Mesodermal cell (in vitro differentiated cells): ENCODE data around the gene CASQ1.

ENCODE experiments used
- H3K27ac ChIP-seq: 2 replicates; pipeline ENCODE4 v1.7.0; 2013; ENCODE audit warnings: mild to moderate bottlenecking, low read depth, low read length, moderate library complexity; ENCODE audit not compliant: severe bottlenecking
- H3K36me3 ChIP-seq: 2 replicates; pipeline ENCODE4 v1.7.1; 2013; ENCODE audit warnings: mild to moderate bottlenecking, low read length, moderate library complexity; ENCODE audit not compliant: control insufficient read depth, insufficient read depth
- H3K4me1 ChIP-seq: one replicate; pipeline ENCODE4 v1.7.1; 2013; ENCODE audit warnings: mild to moderate bottlenecking, low read length; ENCODE audit not compliant: insufficient read depth, control insufficient read depth, poor library complexity, severe bottlenecking
- H3K4me3 ChIP-seq: 2 replicates; pipeline ENCODE4 v1.7.0; 2013; ENCODE audit warnings: low read length, control low read depth, mild to moderate bottlenecking; ENCODE audit not compliant: insufficient read depth, poor library complexity, severe bottlenecking; ENCODE audit errors: extremely low read depth
- H3K9me3 ChIP-seq: 2 replicates; pipeline ENCODE4 v1.7.1; 2013; ENCODE audit warnings: mild to moderate bottlenecking, low read length, moderate library complexity; ENCODE audit not compliant: control insufficient read depth
- WGBS, 2 experiments: methylation state at CpG; one replicate each; pipeline ENCODE4 v1.1.5; 2013; ENCODE audit warnings: missing lambda C conversion rate in 2 of 2; ENCODE audit not compliant: insufficient coverage in 2 of 2; 5-methylcytosine and 5-hydroxymethylcytosine counted together

The CASQ1 gene

DNA sequence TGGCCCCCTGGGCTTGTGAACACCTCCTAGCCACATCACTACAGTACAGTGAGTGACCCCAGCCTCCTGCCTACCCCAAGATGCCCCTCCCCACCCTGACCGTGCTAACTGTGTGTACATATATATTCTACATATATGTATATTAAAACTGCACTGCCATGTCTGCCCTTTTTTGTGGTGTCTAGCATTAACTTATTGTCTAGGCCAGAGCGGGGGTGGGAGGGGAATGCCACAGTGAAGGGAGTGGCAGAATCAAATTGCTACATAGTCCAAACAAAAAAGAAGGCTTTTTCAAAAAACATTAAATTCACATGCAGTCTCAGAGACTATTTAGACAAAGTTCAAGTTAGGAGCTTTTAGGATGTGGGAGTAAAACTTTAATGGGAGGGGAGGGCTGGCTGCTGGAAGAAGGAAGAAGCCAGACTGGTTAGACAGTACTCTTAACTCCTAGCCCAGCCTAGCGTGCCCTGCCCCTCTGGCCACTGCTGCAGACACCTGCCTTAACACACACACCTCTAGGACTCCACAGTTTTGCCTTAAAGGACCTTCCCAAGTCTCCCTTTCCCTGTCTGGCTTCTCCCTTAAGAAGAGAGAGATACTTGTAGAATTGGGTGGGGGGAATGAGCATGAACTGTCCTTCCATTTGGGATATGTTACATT lies 24.2 kb downstream of the CASQ1 start:
- Histone ChIP-seq H3K9me3 (no peaks in the 10 kb centered on the region), H3K4me3 (no peak overlapping the region), H3K4me1 (peaks cover 40% of the 10 kb centered on the region), H3K36me3 (peaks cover 97% of the 10 kb centered on the region), H3K27ac (no peak overlapping the region)
- WGBS, 2 experiments, result 100% methylated on average over 1 of the region's 3 CpGs; no CpG with 5 or more reads in 1 of the 2 experiments

DNA sequence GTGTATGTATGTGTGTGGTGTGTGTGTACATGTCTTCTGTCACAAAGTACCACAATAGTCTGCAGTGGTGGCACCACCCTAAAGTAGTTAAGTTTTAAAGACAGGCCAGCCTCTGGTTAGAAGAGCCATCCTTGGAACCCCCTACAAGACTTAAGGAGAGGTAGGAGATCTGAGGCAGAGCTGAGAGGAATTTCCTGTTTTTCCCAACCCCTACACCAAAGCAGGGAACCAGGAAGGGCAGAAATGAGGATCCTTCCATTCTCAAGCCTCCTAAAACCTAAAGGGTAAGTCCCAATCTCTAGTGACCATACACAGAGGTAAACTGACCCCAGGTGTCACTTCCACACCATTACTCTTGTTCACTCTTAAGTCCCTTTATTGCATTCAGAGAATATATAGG lies 25.9 kb downstream of the CASQ1 start:
- H3K9me3 ChIP-seq, result no peaks in the 10 kb centered on the region
- peak overlapping the region; percentile 48 for H3K27ac ChIP-seq
- no peak overlapping the region for H3K4me3 ChIP-seq
- peaks cover 93% of the 10 kb centered on the region for H3K36me3 ChIP-seq
- H3K4me1 ChIP-seq, result peaks cover 30% of the 10 kb centered on the region

DNA sequence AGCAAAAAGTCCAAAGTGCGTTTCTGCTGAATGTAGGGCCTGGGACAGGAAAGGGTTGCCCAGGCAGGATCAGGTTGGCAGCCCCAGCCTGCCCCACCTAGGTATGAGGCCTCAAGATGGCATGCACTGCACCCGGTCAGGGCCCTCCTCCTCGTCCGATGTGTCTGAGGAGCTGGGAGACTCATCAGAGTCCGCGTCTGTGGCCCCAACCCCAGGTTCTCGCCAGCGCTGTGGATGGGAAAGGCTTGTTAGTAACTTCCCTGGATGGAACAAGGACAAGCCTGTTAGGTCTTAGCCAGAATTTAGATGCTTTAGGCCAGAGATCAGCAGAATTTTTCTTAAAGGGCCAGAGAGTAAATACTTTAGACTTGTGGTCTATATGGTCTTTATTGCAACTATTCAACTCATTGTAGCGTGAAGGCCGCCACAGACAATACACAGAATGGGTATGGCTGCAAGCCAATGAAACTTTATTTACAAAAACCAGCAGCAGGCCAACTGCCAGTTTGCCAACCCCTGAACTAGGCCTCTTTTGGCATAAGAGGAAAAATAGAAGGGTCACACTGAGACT lies 27.2 kb downstream of the CASQ1 start:
- Histone ChIP-seq H3K36me3 (peaks cover 93% of the 10 kb centered on the region), H3K27ac (peak overlapping the region; percentile 56), H3K9me3 (no peaks in the 10 kb centered on the region), H3K4me3 (no peak overlapping the region), H3K4me1 (peaks cover 30% of the 10 kb centered on the region)
- 89 to 97% methylated on average over 5 to 10 of the region's 10 CpGs for WGBS, 2 experiments

DNA sequence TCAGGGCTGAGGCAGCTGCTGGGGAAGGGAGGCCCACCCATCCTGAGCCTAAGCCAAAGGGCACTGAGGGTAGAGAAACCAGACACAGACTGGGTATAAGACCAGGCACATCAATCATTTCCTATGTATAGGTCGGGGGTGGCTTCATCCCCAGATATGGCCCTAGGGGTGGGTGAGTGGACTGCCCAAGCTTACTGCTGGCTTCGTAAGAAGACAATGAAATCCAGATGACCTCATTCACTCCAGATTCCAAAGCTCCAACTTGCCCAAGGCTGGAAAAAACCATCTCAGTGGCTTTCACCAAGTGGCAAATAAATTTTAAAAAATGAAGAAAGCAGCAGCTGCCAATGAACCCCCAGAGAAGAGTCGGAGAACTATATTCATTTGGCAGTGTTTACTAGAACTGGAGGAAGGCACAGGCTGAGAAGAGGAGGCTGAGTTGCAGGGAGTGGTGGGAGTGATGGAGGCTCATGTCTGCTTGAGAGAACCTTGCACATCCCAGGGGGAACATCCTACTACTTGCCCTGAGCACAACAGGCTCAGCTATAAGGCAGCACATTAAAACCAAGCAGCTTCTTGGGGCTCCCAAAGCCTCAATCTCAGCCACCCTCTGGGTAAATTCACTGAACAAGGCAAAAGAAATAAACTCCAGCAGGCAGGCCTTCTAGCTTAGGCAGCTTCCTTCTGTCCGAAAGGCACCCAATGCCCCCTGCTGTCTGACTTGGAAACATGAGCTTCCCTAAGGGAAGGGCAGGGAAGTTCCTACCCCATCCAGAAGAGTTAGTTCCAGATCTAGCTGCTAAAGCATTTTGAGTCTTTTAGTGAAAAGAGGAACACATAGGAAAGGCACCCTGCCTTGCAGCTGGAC lies 28.9 kb downstream of the CASQ1 start:
- H3K4me1 ChIP-seq, result peaks cover 30% of the 10 kb centered on the region
- WGBS, 2 experiments, result 59 to 60% methylated on average over 2 of the region's 4 CpGs
- H3K9me3 ChIP-seq, result no peaks in the 10 kb centered on the region
- H3K27ac ChIP-seq, result peak overlapping the region; percentile 64
- H3K36me3 ChIP-seq, result peaks cover 93% of the 10 kb centered on the region
- H3K4me3 ChIP-seq, result no peak overlapping the region

DNA sequence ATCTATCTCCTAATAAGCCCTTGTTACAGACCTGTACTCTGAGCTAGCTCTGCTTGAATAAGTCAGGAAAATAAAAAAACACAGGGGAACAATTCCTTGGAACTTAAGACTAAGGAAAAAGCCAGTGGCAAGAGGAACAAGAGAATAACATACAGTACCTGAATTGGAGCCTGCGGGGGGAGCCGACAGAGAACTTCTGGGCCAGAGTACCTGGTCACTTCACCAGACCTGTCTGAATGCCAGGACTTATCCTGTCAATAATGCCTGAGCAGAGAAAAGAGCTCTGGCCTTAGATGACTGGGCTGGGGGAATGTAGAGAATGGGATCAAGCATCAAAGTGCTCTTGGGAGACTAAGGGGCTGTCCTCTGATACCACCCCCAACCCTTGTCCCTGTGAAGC lies 29.9 kb downstream of the CASQ1 start:
- Histone ChIP-seq H3K4me1 (peaks cover 30% of the 10 kb centered on the region), H3K9me3 (no peaks in the 10 kb centered on the region), H3K4me3 (no peak overlapping the region), H3K27ac (no peak overlapping the region), H3K36me3 (peaks cover 93% of the 10 kb centered on the region)
- WGBS, 2 experiments, result 72 to 78% methylated on average over 2 of the region's 2 CpGs

DNA sequence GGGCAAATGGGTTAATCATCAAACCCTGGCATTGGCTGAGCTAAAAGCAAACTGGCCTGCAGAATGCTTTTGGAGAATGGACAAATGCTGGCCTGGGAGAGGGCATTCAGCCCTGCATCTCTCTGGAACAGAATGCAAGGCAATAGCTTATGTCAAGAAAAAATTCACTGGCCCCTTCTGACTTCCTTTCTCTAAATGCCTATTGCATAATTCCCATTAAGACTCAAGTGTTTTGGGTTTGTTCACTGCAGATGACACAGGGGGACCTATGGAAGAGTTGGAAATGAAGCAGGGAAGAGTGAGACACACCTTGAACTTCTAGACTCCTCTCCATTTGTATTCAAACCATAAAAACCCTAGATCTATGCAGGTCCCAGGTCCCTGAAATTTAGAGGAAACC lies 30.7 kb downstream of the CASQ1 start:
- H3K27ac ChIP-seq, result no peak overlapping the region
- H3K9me3 ChIP-seq, result no peaks in the 10 kb centered on the region
- H3K4me3 ChIP-seq, result no peak overlapping the region
- H3K36me3 ChIP-seq, result peaks cover 94% of the 10 kb centered on the region
- peaks cover 26% of the 10 kb centered on the region for H3K4me1 ChIP-seq

DNA sequence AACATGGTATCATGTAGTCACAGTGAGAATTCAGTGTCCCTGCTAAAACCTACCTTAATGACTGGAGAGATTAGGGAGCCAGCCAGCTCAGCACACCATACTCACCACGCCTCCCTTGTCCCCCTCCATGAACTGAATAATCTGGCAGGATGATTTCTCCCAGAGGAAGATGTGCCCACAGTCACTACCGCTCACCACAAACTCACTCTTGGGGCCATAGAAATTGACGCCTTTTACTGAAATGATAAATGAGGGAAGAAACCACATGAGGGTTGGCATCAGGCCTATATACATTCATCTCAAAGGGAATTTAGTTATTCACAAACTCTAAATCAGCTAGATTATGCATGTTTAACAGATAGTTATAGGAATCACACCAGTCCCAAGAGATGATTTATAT lies 32.2 kb downstream of the CASQ1 start:
- Histone ChIP-seq H3K4me3 (no peak overlapping the region), H3K27ac (no peak overlapping the region), H3K9me3 (no peaks in the 10 kb centered on the region), H3K36me3 (peaks cover 93% of the 10 kb centered on the region), H3K4me1 (peaks cover 21% of the 10 kb centered on the region)
- WGBS, 2 experiments, result no CpG with 5 or more reads among the region's 3 CpGs

DNA sequence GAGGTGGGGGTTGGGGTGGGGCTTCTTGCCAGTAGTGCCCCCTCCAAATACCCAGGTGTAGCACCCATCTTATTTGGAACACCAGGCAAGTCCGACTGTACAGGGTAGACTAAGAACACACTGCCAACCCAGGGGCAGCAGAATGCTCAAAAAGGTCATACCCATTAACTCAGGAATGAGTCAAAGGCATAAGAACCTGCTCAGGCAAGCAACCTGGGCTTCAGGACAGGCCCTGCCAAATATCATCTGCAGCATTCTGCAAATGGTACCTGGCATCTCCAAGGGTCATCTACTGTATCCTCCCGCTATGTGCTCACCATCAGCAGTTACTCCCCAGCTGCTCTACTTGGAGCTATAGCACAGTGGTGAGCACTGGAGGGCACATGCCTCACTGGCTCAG lies 34.2 kb downstream of the CASQ1 start:
- Histone ChIP-seq H3K4me3 (no peak overlapping the region), H3K4me1 (peaks cover 2% of the 10 kb centered on the region), H3K9me3 (no peaks in the 10 kb centered on the region), H3K36me3 (peaks cover 94% of the 10 kb centered on the region), H3K27ac (no peak overlapping the region)
- WGBS, 2 experiments, result 82 to 100% methylated on average over 2 of the region's 2 CpGs

DNA sequence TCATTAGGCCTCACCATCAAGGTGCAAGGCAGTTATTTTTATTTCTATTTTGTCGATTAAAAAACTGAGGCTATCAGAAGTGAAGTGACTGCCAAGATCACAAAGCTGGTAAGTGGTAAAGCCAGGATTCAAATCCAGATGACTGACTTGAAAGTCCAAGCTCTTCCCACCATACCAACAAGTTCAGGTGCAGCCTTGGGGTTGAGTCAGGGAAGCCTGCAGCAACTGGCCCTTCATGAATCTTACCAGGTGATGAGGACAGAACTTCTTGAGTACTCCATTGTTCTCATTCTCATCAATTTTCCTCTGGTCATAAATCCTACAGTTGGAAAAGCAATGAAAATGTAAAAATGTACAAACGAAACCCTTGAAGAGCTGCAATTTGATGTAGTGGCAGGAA lies 35.0 kb downstream of the CASQ1 start:
- H3K36me3 ChIP-seq, result peaks cover 97% of the 10 kb centered on the region
- no peaks in the 10 kb centered on the region for H3K9me3 ChIP-seq
- H3K4me3 ChIP-seq, result no peak overlapping the region
- H3K27ac ChIP-seq, result no peak overlapping the region
- no peaks in the 10 kb centered on the region for H3K4me1 ChIP-seq
- 93 to 100% methylated on average over 1 to 2 of the region's 2 CpGs for WGBS, 2 experiments

DNA sequence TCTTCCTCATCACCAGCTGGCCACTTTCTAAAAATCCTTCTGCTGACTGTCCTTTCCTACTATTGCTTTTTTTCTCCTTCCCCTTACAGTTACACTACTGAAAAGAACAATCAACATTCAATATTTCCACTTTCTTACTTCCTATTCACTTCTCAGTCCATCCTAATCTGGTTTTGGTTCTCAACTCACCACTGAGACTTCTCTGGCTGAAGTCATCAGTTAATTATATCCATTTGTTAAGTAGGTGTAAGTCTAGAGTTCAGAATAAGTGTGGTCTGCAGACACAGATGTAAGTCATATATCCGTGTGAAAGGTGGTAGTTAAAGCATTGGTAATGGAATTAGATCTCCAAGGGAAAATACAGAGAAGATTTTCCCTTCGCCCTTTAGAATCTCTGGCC lies 36.2 kb downstream of the CASQ1 start:
- Histone ChIP-seq H3K9me3 (no peaks in the 10 kb centered on the region), H3K4me3 (no peak overlapping the region), H3K27ac (no peak overlapping the region), H3K36me3 (peaks cover 96% of the 10 kb centered on the region), H3K4me1 (no peaks in the 10 kb centered on the region)
- 100% methylated on average over 1 of the region's 2 CpGs; no CpG with 5 or more reads in 1 of the 2 experiments for WGBS, 2 experiments

DNA sequence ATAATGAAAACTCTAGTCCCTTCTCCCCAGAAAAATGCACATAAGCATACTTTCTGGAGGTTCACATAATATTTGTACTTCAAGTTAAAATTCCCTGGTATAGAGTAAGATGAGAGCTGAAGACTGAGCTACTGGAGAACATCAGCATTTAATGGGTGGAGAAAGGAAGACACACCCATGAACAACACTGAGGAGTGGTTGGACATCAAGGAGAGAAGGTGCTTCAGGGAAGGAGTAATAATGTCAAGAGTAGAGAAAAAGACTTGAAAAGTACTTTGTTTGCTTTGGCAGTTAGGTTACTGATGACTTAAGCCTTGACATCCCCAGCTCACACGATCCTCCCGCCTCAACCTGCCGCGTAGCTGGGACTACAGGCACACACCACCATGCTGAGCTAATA lies 36.7 kb downstream of the CASQ1 start:
- no peak overlapping the region for H3K27ac ChIP-seq
- H3K9me3 ChIP-seq, result no peaks in the 10 kb centered on the region
- H3K36me3 ChIP-seq, result peaks cover 96% of the 10 kb centered on the region
- no peak overlapping the region for H3K4me3 ChIP-seq
- WGBS, 2 experiments, result 93% methylated on average over 4 of the region's 4 CpGs; no CpG with 5 or more reads in 1 of the 2 experiments
- no peaks in the 10 kb centered on the region for H3K4me1 ChIP-seq
